CD4-positive, alpha-beta T cell treated with Interferon gamma for 1 hour (primary cell): ENCODE measurements around the gene KLRC2.
"Not testable (repeated sequence)": the region's sequence is repeated elsewhere in the genome, so short reads cannot be mapped to it uniquely, and the experiment has no call there.

Experiments
- DNase-seq: peaks from one replicate; pipeline ENCODE4 v3.0.0-alpha.2; 2020

Gene KLRC2

GRCh38 chr12:10435816-10436215 lies at the start of gene KLRC2:
Gene KLRC2, minus strand, starts transcription at chr12:10436010. Its CDS starts 24 bp downstream, at chr12:10435986.
- not testable (repeated sequence) for DNase-seq

DNA sequence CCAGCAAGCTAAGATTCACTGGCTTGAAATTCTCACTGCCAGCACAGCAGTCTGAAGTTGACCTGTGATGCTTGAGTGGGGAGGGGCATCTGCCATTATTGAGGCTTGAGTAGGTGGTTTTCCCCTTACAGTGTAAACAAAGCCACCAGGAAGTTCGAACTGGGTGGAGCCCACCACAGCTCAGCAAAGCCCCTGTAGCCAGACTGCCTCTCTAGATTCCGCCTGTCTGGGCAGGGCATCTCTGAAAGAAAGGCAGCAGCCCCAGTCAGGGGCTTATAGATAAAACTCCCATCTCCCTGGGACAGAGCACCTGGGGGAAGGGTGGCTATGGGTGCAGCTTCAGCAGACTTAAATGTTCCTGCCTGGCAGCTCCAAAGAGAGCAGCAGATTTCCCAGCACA lies 46.1 kb upstream of the KLRC2 start:
- peak; percentile 45 for DNase-seq

DNA sequence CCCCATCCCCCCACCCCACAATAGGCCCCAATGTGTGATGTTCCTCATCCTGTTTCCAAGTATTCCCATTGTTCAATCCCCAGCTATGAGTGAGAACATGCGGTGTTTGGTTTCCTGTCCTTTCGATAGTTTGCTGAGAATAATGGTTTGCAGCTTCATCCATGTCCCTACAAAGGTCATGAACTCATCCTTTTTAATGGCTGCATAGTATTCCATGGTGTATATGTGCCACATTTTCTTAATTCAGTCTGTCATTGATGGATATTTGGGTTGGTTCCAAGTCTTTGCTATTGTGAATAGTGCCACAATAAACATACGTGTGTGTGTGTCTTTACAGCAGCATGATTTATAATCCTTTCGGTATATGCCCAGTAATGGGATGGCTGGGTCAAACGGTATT lies 37.0 kb upstream of the KLRC2 start:
- not testable (repeated sequence) for DNase-seq

DNA sequence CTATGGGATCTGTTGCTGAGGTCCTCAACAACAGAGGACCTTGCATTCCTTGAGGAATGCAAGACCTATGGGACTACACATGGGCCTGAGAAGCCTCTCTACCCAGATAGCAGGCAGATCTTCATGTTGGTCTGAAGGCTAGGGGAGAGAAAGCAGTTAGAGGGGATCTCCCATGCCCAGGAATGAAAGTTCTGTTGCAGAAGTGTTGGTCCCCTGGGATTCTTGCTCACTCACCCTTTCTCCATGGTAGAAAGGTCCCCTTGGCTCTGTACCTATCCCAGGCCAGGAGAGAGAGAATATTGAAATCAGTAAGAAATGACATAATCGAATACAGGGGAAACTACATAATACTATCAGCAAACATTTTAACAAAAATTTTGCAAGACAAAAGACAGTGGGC lies 33.9 kb upstream of the KLRC2 start:
- no peak for DNase-seq

- no peak for DNase-seq
Measured at GRCh38 chr12:10466311-10466710, 30.5 kb upstream of the KLRC2 start.

GRCh38 chr12:10457760-10458159 lies 21.9 kb upstream of the KLRC2 start:
- DNase-seq, result no peak

GRCh38 chr12:10456856-10457255 lies 21.0 kb upstream of the KLRC2 start:
- no peak for DNase-seq

DNA sequence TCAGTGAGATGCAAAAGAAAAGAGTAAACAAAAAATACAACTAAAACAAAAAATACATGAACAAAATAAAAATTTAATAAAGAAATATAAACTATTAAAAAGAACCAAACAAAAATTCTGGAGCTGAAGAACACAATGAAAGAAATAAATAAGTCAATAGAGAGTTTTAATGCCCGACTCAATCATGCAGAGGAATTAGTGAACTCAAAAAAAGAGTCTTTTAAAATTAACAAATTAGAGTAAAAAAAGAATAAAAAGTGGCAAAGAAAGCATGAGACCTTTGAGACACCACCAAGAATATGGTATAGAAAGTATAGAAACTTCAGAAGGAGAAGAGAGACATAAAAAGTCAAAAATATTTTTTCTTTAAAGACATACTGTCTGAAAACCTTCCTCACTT lies 20.0 kb upstream of the KLRC2 start:
- DNase-seq, result no peak

- no peak for DNase-seq
Measured at GRCh38 chr12:10454531-10454930, 18.7 kb upstream of the KLRC2 start.

- no peak for DNase-seq
Measured at GRCh38 chr12:10453156-10453555, 17.3 kb upstream of the KLRC2 start, which contains the start of gene KLRC1. Gene KLRC1, minus strand, starts transcription at chr12:10453377. Its CDS starts 2,221 bp downstream, at chr12:10451156.

GRCh38 chr12:10448236-10448635 lies 12.4 kb upstream of the KLRC2 start:
- DNase-seq, result no peak

DNA sequence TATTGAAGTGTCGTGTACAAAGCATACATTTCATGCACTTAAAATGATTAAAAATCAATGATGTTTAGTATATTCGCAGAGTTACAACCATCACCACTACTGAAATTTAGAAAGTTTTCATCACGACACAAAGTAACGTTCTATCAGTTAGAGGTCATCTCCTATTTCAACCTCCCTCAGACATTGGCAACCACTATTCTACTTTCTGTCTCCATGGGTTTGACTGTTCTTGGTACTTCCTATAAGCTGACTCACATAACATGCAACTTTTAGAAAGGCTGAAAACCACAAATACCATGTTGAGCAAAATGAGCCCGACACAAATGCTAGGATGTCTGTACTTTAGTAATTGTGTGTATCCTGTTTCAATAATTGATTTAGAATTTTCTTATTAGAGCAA lies 10.2 kb upstream of the KLRC2 start:
- not testable (repeated sequence) for DNase-seq

DNA sequence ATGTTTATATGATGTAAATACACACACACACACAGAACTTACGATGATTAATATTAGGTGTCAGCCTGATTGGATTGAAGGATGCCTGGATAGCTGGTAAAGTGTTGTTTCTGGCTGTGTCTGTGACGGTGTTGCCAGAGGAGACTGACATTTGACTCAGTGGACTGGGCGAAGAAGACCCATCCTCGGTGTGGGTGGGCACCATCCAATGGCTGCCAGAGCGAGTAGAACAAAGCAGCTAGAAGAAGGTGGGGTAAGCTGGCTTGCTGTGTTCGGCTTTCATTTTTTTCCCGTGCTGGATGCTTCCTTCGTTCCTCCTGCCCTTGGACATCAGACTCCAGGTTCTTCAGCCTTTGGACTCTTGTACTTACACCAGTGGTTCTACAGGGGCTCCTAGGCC lies 5.3 kb upstream of the KLRC2 start:
- not testable (repeated sequence) for DNase-seq

DNA sequence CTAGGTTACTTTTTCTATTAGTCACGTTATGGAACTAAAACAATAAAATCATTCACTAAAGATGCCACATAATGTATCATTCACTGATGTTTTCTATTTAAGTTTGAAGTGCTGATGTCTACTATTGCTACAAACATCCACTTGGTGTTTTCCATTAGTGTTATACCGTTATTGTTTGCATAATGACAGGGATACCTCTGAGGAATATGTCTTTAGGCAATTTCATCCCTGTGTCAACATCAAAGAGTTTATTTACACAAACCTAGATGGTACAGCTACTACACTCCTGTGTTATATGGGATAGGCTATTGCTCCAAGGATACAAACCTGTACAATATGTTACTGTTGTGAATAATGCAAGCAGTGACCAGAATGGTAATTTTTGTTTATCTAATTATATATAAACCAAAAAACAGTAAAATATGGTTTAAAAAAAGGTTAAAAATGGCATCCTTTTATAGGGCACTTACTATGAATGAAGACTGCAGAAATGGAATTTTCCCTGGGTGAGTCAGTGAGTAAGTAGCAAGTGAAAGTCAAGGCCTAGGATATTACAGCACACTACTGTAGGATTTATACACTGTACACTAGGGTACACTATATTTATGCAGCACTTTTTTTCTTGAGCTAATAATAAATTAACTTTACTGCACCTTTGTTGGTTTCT lies 3.9 kb upstream of the KLRC2 start:
- DNase-seq, result not testable (repeated sequence)

- DNase-seq, result not testable (repeated sequence)
Measured at GRCh38 chr12:10437601-10438000, 1.8 kb upstream of the KLRC2 start.

DNA sequence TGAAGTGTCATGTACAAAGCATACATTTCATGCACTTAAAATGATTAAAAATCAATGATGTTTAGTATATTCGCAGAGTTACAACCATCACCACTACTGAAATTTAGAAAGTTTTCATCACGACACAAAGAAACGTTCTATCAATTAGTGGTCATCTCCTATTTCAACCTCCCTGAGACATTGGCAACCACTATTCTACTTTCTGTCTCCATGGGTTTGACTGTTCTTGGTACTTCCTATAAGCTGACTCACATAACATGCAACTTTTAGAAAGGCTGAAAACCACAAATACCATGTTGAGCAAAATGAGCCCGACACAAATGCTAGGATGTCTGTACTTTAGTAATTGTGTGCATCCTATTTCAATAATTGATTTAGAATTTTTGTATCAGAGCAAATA lies 5.2 kb downstream of the KLRC2 start:
- DNase-seq, result not testable (repeated sequence)

- DNase-seq, result not testable (repeated sequence)
Measured at GRCh38 chr12:10425938-10426337, 9.9 kb downstream of the KLRC2 start.

DNA sequence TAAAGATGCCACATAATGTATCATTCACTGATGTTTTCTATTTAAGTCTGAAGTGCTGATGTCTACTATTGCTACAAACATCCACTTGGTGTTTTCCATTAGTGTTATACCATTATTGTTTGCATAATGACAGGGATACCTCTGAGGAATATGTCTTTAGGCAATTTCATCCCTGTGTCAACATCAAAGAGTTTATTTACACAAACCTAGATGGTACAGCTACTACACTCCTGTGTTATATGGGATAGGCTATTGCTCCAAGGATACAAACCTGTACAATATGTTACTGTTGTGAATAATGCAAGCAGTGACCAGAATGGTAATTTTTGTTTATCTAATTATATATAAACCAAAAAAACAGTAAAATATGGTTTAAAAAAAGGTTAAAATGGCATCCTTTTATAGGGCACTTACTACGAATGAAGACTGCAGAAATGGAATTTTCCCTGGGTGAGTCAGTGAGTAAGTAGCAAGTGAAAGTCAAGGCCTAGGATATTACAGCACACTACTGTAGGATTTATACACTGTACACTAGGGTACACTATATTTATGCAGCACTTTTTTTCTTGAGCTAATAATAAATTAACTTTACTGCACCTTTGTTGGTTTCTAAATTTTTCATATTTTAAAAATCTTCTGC lies 11.4 kb downstream of the KLRC2 start:
- DNase-seq, result not testable (repeated sequence)

DNA sequence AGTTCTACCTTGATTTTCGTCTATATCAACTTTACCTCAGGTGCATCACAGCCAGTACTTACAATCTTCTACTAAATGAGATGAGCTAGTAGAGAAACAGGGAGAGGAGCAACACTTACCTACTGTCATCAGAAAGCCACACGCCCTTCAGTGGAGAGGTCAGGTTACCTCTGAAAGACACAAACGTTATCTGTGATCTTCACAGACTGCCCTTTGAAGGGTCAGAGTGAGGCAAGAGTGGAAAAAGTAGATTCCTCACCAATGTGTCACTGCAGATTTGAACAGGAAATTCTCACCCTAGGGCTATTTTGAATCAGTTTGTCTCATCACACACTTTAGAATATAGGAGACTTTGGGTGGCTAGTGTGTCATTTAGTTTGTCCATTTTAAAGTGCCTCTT lies 13.7 kb downstream of the KLRC2 start:
- not testable (repeated sequence) for DNase-seq

GRCh38 chr12:10420334-10420733 lies 15.5 kb downstream of the KLRC2 start, which contains the start of gene KLRC3:
Gene KLRC3, minus strand, starts transcription at chr12:10420595. Its CDS starts 45 bp downstream, at chr12:10420550.
- not testable (repeated sequence) for DNase-seq

- no peak for DNase-seq
Measured at GRCh38 chr12:10409392-10409791, 26.4 kb downstream of the KLRC2 start, which contains the start of gene KLRC4. Gene KLRC4, minus strand, starts transcription at chr12:10409757. Its CDS starts 182 bp downstream, at chr12:10409575.

DNA sequence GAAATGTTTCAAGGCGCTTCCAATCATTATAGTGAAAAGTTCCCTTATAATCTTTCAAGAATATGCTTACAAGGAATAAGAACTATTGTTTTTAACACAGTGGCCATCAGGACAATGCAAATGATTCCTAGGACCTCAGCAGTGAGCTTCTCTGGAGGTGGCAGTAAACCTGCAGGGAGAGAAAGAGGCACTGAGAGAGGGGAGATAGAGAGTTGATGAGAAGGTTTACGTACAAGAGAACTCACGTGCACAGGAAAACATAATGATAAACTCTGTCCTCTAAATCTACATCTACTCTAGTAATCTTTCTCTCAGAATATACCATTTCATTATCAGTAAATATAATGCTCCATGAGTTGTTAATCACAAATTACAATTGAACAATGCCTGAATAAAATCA lies 27.0 kb downstream of the KLRC2 start:
- DNase-seq, result no peak

DNA sequence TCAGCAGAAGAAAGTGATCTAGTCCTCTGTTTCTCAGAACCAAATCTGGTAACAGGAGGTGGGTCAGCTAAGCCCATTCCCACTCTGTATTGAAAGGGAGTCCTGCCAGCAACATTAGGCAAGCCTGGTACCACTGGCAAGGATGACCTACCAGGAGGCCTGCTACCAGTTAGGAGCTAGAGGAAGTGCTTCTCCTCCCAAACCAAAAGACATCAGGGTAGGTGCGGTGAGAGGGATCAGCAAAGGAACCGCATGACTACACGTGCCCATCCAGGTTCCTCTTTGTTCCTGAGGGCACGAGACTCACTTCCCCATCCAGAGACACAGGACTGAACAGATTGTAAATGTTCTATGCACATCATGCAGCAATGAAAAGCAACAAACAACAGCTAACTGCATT lies 29.1 kb downstream of the KLRC2 start:
- peak; percentile 42 for DNase-seq

DNA sequence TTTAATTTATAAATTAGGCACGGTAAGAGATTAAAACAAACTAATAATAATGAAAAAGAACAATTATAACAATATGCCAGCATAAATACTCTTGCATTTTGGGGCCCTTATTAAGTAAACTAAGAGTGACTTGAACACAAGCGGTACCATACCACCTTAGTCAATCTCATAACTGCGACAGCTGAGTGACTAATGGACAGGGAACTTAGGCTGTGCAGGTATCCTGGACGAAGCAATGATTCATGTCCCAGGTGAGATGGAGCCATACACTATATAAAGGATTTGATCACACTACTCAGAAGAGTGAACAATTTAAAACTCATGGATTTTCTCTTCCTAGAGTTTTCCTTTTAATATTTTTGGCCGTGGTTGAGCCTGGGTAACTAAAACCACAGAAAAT lies 30.5 kb downstream of the KLRC2 start:
- no peak for DNase-seq
